Spinal cord (tissue), 10 donors: ENCODE results near the gene CCT4. TPM values are rescaled to one million over a fixed set of nuclear protein-coding genes. Genes with fewer than 3 reads are reported as not detected.

Experiments used
- DNase-seq, 6 donors: peaks; one replicate each; pipeline versions ENCODE4 v3.0.0 to v3.0.0-alpha.2; 2013 to 2015; ENCODE audit warnings: low spot score in 6 of 6, low read depth in 4 of 6
- H3K27ac ChIP-seq: one replicate; pipeline ENCODE4 v1.5.1; 2013; ENCODE audit warnings: low read depth, low read length, control low read depth
- H3K27me3 ChIP-seq: one replicate; pipeline ENCODE4 v1.6.1; 2013; ENCODE audit warnings: low read length; ENCODE audit not compliant: control insufficient read depth, insufficient read depth
- H3K36me3 ChIP-seq: one replicate; pipeline ENCODE4 v1.6.1; 2013; ENCODE audit warnings: low read length; ENCODE audit not compliant: control insufficient read depth, insufficient read depth
- H3K4me1 ChIP-seq: one replicate; pipeline ENCODE4 v1.6.1; 2013; ENCODE audit warnings: low read length; ENCODE audit not compliant: control insufficient read depth, insufficient read depth
- H3K4me3 ChIP-seq: one replicate; pipeline ENCODE4 v1.5.1; 2013; ENCODE audit warnings: low read depth, low read length, control low read depth
- H3K9me3 ChIP-seq: one replicate; pipeline ENCODE4 v1.6.1; 2013; ENCODE audit warnings: low read length; ENCODE audit not compliant: control insufficient read depth, insufficient read depth
- WGBS: methylation state at CpG from one replicate; pipeline ENCODE4 v1.1.5; 2013; ENCODE audit warnings: missing lambda C conversion rate; ENCODE audit not compliant: insufficient coverage; 5-methylcytosine and 5-hydroxymethylcytosine counted together
- long read RNA-seq, 4 donors: transcript quantifications; one replicate each; lab custom pipeline, GENCODE V29; 2026
- polyA plus RNA-seq, 2 donors: library from polyadenylated mRNA; unstranded; fragments of 120-200 nt; gene quantifications; one replicate each; pipeline ENCODE4 v1.2.1, GENCODE V29; 2013; ENCODE audit not compliant: insufficient read length in 2 of 2
- total RNA-seq, 2 donors: library from RNA; depleted of rRNA in 1 of 2; stranded (reverse); fragments of 120-200 nt in 1 of 2; fragments of >200 nt in 1 of 2; gene quantifications; one replicate each; pipeline versions ENCODE4 v1.2.3 to v1.2.4, GENCODE V29; 2013 to 2014
- donor health status: healthy.

Gene CCT4, protein sequence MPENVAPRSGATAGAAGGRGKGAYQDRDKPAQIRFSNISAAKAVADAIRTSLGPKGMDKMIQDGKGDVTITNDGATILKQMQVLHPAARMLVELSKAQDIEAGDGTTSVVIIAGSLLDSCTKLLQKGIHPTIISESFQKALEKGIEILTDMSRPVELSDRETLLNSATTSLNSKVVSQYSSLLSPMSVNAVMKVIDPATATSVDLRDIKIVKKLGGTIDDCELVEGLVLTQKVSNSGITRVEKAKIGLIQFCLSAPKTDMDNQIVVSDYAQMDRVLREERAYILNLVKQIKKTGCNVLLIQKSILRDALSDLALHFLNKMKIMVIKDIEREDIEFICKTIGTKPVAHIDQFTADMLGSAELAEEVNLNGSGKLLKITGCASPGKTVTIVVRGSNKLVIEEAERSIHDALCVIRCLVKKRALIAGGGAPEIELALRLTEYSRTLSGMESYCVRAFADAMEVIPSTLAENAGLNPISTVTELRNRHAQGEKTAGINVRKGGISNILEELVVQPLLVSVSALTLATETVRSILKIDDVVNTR
- total RNA-seq = 100 to 1,000 TPM; 134 to 152 TPM
- polyA plus RNA-seq = 100 to 1,000 TPM; 132 to 141 TPM
- long read RNA-seq, donor 1, transcript CCT4-201 (14 exons, 2,520 nt) = major isoform, 73 of 204 reads
- long read RNA-seq, donor 1, partial matches to known transcripts = 130 of 204 reads
- long read RNA-seq, donor 1, other reads (novel, unspliced or antisense) = 0 of 204 reads
- long read RNA-seq, donor 2, transcript CCT4-201 (14 exons, 2,520 nt) = major isoform, 15 of 35 reads
- long read RNA-seq, donor 2, partial matches to known transcripts = 19 of 35 reads
- long read RNA-seq, donor 2, other reads (novel, unspliced or antisense) = 0 of 35 reads
- long read RNA-seq, donor 3, transcript CCT4-201 (14 exons, 2,520 nt) = major isoform, 33 of 69 reads
- long read RNA-seq, donor 3, partial matches to known transcripts = 36 of 69 reads
- long read RNA-seq, donor 3, other reads (novel, unspliced or antisense) = 0 of 69 reads
- long read RNA-seq, donor 4, transcript CCT4-201 (14 exons, 2,520 nt) = major isoform, 45 of 392 reads
- long read RNA-seq, donor 4, partial matches to known transcripts = 221 of 392 reads
- long read RNA-seq, donor 4, other reads (novel, unspliced or antisense) = 126 of 392 reads

DNA sequence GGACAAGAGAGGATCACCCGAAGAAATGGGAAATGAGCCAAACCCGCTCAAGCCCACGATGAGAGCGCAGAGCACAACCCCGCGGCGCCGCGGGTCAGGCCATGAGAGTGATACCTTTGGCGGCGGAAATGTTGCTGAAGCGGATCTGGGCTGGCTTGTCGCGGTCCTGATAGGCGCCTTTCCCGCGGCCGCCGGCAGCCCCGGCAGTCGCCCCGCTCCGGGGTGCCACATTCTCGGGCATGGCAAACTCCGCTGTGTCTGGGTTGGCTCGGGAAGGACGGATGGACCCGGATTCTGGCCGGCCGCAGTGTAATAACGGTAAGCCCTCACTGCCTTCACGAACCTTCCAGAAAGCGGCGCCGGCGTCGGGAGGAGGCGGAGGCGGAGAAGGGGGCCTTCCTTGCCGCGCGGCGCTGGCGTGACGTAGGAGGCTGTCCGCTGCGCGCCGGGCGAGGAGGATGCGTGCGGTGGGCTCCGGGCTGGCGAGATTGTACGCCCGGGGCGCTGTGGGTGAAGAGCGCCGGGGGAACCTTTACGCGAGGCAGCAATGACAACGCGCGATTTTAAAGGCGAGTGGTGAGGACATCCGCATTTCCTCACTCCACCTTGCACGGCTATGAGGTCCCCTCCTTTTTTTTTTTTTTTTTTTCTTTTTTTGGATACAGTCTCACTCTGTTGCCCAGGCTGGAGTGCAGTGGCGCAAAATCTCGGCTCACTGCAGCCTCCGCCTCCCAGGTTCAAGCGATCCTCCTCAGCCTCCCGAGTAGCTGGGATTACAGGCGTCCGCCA lies at the start of gene CCT4:
TSS of gene CCT4 (minus strand) at position 390 of the 789 bp plus-strand sequence. CDS start at position 241, 149 bp downstream.
- Histone ChIP-seq H3K27ac (peak within 1 kb of the TSS; percentile 94), H3K36me3 (peaks cover 19% of the 10 kb centered on the region), H3K27me3 (no peaks in the 10 kb centered on the region), H3K9me3 (no peaks in the 10 kb centered on the region), H3K4me1 (peaks cover 14% of the 10 kb centered on the region), H3K4me3 (peak within 1 kb of the TSS; percentile 85)
- DNase-seq = peak; percentile 78 to 97 (median 89)
- 0% methylated on average over 67 of the region's 74 CpGs for WGBS

DNA sequence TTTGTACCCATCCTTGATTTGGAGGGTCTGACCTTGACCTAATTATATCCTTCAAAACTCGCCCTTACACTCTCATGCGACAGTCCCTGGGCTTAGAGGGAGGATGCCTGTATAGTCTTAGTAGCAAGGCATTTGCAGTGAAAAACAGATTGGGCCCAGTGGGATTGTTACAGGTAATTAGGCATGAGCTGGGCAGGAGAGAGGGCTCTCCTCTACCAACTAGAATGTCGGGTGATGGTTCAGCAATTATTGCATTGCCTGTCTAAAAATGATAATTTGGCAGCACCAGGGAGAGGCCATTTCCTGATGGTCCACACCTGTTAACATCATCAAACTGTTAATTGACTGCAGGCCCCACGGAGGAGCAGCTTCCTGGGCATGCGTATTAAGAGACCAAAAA lies 49.4 kb upstream of the CCT4 start:
- Histone ChIP-seq H3K4me3 (no peak overlapping the region), H3K27ac (no peak overlapping the region)
- peak in 1 of 6 donors; percentile 55 for DNase-seq

DNA sequence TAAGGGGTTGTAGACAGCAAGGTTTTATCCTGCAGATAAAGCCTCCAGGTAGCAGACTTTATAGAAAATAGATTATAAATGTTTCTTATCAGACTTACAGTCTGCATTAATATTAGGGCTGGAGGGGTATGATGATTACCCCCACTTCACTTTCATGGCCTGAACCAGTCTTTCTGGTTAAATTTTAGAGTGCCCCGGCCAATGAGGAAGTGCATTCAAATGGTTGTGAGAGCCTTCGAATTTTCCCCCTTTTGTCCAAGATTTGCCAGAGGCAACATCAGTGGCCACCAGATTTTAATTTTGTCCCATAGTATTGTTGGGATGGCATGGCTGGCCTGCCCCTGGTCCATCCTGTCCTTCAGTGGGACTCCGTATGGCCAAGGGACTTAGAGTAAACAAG lies 48.6 kb upstream of the CCT4 start:
- Histone ChIP-seq H3K36me3 (no peaks in the 10 kb centered on the region), H3K9me3 (no peaks in the 10 kb centered on the region), H3K4me3 (no peak overlapping the region), H3K4me1 (no peaks in the 10 kb centered on the region), H3K27me3 (no peaks in the 10 kb centered on the region), H3K27ac (no peak overlapping the region)
- DNase-seq = no peak
- WGBS = 86% methylated on average over 1 of the region's 3 CpGs

More for the DNA sequence above, 49.4 kb upstream of the CCT4 start:
- Histone ChIP-seq H3K36me3 (no peaks in the 10 kb centered on the region), H3K4me1 (no peaks in the 10 kb centered on the region), H3K9me3 (no peaks in the 10 kb centered on the region), H3K27me3 (no peaks in the 10 kb centered on the region)
- no CpG with 5 or more reads among the region's 5 CpGs for WGBS

DNA sequence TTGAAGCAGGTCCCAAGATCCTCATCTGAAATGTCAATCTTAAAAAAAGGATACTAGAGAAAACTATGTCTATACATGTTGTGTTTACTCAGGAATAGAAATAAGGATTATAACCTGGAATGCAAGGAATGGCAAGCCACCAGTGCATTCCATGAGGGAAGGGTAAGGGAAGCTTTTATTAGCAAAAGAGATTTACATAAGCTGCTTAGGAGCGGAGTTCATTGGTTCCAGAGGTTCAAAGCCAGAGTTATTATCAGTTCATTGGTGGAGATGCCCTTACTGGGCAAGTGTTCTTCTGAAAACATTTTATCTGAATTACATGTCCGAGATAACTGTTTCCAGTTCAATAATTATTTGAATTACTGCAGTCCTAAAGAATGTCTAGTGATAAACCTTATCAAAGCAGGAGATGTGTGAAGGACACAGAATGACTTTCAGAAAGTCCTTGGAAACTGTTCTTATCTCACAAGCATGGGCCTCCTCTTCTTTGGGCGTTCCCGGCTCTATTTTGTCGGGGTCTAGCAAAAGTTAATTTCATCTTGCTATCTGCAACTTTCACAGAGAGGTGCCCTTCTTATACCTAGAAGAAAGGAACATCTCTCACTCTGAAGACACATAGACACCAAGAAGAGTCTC lies 40.5 kb upstream of the CCT4 start:
- 100% methylated on average over 4 of the region's 5 CpGs for WGBS
- H3K27me3 ChIP-seq = no peaks in the 10 kb centered on the region
- H3K4me3 ChIP-seq = no peak overlapping the region
- H3K36me3 ChIP-seq = peaks cover 8% of the 10 kb centered on the region
- H3K27ac ChIP-seq = no peak overlapping the region
- no peaks in the 10 kb centered on the region for H3K4me1 ChIP-seq
- H3K9me3 ChIP-seq = no peaks in the 10 kb centered on the region
- no peak for DNase-seq

DNA sequence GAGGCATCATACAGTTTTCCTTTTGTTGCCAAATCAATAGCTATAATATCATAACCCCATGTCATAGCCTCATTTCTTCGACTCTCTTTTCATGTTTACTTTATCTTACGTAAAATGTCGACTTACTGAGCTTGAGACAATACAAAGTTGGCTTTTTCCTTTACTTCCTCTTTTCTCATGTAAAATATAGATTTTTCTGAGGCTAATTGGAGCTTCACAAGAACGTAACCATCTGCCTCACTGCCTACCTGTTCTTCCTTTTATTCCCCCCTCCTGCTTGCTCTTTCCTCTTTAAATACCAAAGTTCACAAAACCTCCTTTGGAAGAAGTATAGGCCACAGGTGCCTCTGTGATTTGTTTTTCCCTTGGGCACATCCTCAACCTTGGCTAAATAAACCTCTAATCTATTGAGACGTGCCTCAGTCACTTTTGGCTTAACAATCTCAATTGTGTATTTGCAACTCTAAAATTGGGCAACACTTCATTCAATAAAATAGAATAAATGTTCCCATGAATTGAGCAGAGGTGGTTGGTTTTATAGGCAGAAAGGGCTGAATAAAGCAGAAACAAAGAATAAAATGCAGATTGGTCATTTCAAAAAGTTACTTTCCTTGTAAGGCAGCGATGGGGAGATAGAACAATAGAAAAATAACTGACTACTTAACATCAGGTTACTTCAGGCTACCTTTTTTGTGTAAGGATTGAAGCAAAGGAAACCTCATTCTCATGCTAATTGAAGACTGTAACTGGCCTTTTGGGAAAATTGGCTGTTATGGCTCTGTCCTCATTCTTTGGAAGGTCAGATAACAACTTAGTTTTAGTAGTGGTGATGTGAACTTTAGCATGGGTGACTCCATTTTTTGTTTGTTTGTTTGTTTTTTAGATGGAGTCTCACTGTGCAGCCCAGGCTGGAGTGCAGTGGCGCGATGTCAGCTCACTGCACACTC lies 38.3 kb upstream of the CCT4 start:
- H3K9me3 ChIP-seq = no peaks in the 10 kb centered on the region
- H3K4me3 ChIP-seq = no peak overlapping the region
- no peak overlapping the region for H3K27ac ChIP-seq
- 100% methylated on average over 5 of the region's 8 CpGs for WGBS
- no peaks in the 10 kb centered on the region for H3K27me3 ChIP-seq
- DNase-seq = no peak
- peaks cover 8% of the 10 kb centered on the region for H3K36me3 ChIP-seq
- H3K4me1 ChIP-seq = no peaks in the 10 kb centered on the region

DNA sequence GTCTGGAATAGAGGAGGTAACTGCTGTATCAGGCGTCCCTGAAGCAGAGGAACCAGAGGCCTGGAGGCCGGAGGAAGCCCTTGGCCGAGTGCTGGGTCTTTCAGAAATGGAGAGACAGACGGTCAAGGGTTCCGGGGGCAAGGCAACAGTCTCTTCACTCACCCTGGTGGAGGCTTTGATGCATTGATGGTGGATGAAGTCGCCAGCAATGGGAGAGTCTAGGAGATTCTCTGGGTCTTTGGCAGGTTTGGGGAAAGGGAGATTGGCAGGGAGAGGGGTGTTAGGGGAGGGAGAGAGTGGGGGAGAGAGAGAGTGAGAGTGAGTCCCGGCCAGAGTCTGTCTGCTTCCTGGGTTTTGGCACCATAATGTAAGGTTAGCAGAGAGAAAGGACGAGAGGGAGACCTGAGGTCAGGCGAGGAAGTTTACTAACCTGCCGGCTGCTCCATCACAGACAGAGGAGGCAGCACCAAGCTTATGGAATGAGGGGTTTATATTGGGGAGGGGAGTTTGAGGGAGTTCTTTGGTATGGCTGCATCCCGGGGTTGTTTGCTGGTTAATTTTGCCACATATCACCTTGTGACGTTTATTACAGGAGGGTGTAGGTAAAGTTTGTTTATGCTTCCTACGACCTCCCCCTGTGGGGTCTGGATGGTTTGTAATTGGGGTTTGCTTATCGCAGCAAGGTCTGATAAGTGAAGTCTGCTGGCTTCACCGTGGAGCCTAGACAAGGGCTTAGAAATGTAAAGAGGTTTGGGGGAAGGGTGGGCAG lies 36.6 kb upstream of the CCT4 start:
- no peak for DNase-seq
- WGBS = 75% methylated on average over 14 of the region's 15 CpGs
- no peak overlapping the region for H3K27ac ChIP-seq
- H3K27me3 ChIP-seq = no peaks in the 10 kb centered on the region
- H3K36me3 ChIP-seq = peaks cover 8% of the 10 kb centered on the region
- no peak overlapping the region for H3K4me3 ChIP-seq
- H3K9me3 ChIP-seq = no peaks in the 10 kb centered on the region
- no peaks in the 10 kb centered on the region for H3K4me1 ChIP-seq

DNA sequence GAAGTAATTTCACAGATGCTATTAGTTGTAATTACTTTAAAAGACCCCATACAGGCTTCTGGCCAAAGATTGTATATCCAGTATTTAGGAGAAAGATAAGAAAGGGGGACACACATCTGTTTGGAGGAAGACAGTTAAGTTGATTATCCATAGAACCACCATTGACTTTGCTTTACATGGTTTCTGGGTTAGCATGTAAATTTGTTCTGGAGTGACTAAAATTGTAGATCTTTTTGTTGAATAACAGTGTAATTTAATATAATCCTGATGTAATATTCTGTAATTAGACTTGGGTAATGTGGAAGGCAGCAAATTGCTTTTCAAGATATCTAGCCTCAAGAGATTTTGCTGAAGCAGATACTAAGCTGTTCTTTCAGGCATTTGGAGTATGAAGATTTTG lies 34.3 kb upstream of the CCT4 start:
- H3K27ac ChIP-seq = no peak overlapping the region
- no peaks in the 10 kb centered on the region for H3K4me1 ChIP-seq
- peaks cover 12% of the 10 kb centered on the region for H3K36me3 ChIP-seq
- H3K9me3 ChIP-seq = no peaks in the 10 kb centered on the region
- peak in 1 of 6 donors; percentile 31 for DNase-seq
- H3K27me3 ChIP-seq = no peaks in the 10 kb centered on the region
- H3K4me3 ChIP-seq = no peak overlapping the region

DNA sequence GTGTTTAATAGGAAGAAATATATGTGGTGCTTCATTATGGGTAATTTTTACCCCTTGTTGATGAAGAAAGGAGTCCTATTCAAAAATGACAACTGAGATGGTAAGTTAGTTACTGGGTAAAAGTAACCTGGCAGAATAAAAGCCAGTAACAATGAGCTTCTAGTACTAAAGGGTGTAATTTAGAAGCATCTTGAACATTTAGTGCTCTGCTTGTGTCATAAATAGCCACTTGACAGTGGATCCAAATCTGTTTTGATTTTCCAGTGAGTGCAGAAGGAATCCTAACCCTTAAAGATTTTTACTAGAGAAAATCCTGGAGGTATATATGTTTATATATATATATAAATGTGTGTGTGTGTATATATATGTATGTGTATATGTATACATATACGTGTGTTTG lies 32.1 kb upstream of the CCT4 start:
- no peaks in the 10 kb centered on the region for H3K4me1 ChIP-seq
- WGBS = no CpG with 5 or more reads among the region's 1 CpG
- peaks cover 12% of the 10 kb centered on the region for H3K36me3 ChIP-seq
- H3K4me3 ChIP-seq = no peak overlapping the region
- no peak for DNase-seq
- H3K27me3 ChIP-seq = no peaks in the 10 kb centered on the region
- H3K9me3 ChIP-seq = no peaks in the 10 kb centered on the region
- H3K27ac ChIP-seq = no peak overlapping the region
